Loucy (cell line): Measurements from ENCODE around the gene VPS37B.

Experiments
- CTCF ChIP-seq: fragments of 200-600 bp; sonication (generic); conservative IDR thresholded peaks from 2 replicates; pipeline ENCODE4 v1.5.1; 2014; ENCODE audit warnings: mild to moderate bottlenecking, antibody characterized with exemption, low read length
- EZH2phosphoT487 ChIP-seq: fragments of 200-600 bp; IDR thresholded peaks from 2 replicates; pipeline ENCODE4 v1.6.1; 2018; ENCODE audit warnings: antibody characterized with exemption, mild to moderate bottlenecking, moderate library complexity, borderline replicate concordance

GRCh38 chr12:122848471-122849351, 47.2 kb downstream of the VPS37B start:
- TF ChIP-seq CTCF (no peak), EZH2phosphoT487 (no peak)
